MCF 10A (cell line): ENCODE data around the gene ARF3. TPM values are rescaled to one million over a fixed set of nuclear protein-coding genes. Genes with fewer than 3 reads are reported as not detected.

Source experiments
- BruUV-seq: library from RNA; stranded (reverse); fragments of 400-500 nt; replicated peaks from 2 replicates; lab custom pipeline; 2021; lab: Mats Ljungman, UMichigan
- CTCF ChIA-PET: fragments of 300-600 bp; sonication (Branson Sonifier 250); formaldehyde crosslinking; extraction: SDS; loops from one replicate; lab custom pipeline; 2021; ENCODE audit warnings: antibody characterized with exemption, inconsistent platforms; lab: Yijun Ruan, JAX
- POLR2A ChIA-PET: fragments of 300-600, 350-650 bp; sonication (Branson Sonifier 250); formaldehyde crosslinking; extraction: SDS; loops from one replicate; lab custom pipeline; 2020; ENCODE audit warnings: antibody characterized with exemption, inconsistent platforms; lab: Yijun Ruan, JAX
- DNase-seq: peaks from one replicate; pipeline ENCODE4 v3.0.0-alpha.2; 2018; ENCODE audit not compliant: unreplicated experiment
- H3K27ac Mint-ChIP-seq: one replicate; pipeline ENCODE4 v1.8.0; 2022; ENCODE audit warnings: mild to moderate bottlenecking, low read depth, mixed read lengths; ENCODE audit not compliant: unreplicated experiment
- H3K27me3 Mint-ChIP-seq: one replicate; pipeline ENCODE4 v1.8.0; 2022; ENCODE audit warnings: mixed read lengths; ENCODE audit not compliant: insufficient read depth, unreplicated experiment
- H3K36me3 Mint-ChIP-seq: one replicate; pipeline ENCODE4 v1.8.0; 2022; ENCODE audit warnings: mild to moderate bottlenecking, moderate library complexity, mixed read lengths; ENCODE audit not compliant: insufficient read depth, unreplicated experiment
- H3K4me1 Mint-ChIP-seq: one replicate; pipeline ENCODE4 v1.8.0; 2022; ENCODE audit warnings: mixed read lengths; ENCODE audit not compliant: insufficient read depth, unreplicated experiment
- H3K4me3 Mint-ChIP-seq: one replicate; pipeline ENCODE4 v1.8.0; 2022; ENCODE audit warnings: mild to moderate bottlenecking, moderate library complexity, mixed read lengths; ENCODE audit not compliant: unreplicated experiment
- H3K9me3 Mint-ChIP-seq: one replicate; pipeline ENCODE4 v1.8.0; 2022; ENCODE audit warnings: mixed read lengths; ENCODE audit not compliant: unreplicated experiment
- intact Hi-C: fragments of 100-400 bp; cut with micrococcal nuclease; formaldehyde crosslinking; loops from 2 replicates; pipeline ENCODE4 v1.14.1; 2022
- total RNA-seq: library from RNA; stranded (reverse); gene quantifications from 2 replicates; pipeline ENCODE4 v1.2.3, GENCODE V29; 2022
- TF ChIP-seq, protein P1 (sequence below): fragments of 200-600 bp; IDR thresholded peaks from one replicate; pipeline ENCODE4 v1.8.0; 2022; ENCODE audit warnings: antibody characterized with exemption, mild to moderate bottlenecking; ENCODE audit not compliant: unreplicated experiment

Gene ARF3
- total RNA-seq, 1 experiment from 2014 or later, result 117 TPM

DNA sequence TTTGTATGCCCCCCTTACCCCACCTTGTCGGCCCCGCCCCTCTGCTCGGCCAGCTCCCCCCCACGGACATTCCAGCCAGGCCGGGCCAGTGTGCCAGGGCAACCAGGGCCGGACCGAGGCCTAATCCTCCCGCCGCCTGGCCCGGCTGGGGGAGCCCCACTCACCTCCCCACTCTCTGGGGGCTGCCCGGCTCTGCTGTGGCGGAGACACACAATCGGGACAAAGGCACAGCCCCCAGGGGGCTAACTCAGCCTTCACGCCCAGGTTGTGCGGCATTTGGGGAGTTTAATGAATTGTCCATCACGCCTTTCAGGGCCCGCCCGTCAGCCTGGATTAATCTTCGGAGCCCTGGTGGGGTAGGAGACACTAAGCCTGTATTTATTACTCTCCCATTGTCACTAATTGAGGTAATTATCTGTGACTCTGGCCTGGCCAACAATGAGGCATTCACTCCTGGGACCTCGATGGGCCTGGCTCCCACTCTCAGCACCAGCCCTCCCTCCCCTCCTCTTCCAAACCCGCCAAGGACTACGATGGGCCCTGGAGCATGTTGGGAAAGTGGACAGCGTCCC is 29.5 kb upstream of the ARF3 start:
- no peak overlapping the region for H3K4me3 Mint-ChIP-seq
- no TSS peak for BruUV-seq
- TF ChIP-seq, protein P1, sequence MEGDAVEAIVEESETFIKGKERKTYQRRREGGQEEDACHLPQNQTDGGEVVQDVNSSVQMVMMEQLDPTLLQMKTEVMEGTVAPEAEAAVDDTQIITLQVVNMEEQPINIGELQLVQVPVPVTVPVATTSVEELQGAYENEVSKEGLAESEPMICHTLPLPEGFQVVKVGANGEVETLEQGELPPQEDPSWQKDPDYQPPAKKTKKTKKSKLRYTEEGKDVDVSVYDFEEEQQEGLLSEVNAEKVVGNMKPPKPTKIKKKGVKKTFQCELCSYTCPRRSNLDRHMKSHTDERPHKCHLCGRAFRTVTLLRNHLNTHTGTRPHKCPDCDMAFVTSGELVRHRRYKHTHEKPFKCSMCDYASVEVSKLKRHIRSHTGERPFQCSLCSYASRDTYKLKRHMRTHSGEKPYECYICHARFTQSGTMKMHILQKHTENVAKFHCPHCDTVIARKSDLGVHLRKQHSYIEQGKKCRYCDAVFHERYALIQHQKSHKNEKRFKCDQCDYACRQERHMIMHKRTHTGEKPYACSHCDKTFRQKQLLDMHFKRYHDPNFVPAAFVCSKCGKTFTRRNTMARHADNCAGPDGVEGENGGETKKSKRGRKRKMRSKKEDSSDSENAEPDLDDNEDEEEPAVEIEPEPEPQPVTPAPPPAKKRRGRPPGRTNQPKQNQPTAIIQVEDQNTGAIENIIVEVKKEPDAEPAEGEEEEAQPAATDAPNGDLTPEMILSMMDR, result no peak
- intact Hi-C loops, result no loop called here
- H3K27ac Mint-ChIP-seq, result no peak overlapping the region
- POLR2A ChIA-PET, result no interaction called here
- peaks cover 1% of the 10 kb centered on the region for H3K36me3 Mint-ChIP-seq
- no peak for DNase-seq
- no peaks in the 10 kb centered on the region for H3K4me1 Mint-ChIP-seq
- CTCF ChIA-PET, result interaction anchor here (1.4 to 3.9 kb wide), 4 partner anchors 9 to 134 kb away, joined by 5 to 37 read pairs (median 10); partner anchors contain the start of genes DDX23 and WNT1
- no peaks in the 10 kb centered on the region for H3K9me3 Mint-ChIP-seq
- H3K27me3 Mint-ChIP-seq, result peaks cover 74% of the 10 kb centered on the region

DNA sequence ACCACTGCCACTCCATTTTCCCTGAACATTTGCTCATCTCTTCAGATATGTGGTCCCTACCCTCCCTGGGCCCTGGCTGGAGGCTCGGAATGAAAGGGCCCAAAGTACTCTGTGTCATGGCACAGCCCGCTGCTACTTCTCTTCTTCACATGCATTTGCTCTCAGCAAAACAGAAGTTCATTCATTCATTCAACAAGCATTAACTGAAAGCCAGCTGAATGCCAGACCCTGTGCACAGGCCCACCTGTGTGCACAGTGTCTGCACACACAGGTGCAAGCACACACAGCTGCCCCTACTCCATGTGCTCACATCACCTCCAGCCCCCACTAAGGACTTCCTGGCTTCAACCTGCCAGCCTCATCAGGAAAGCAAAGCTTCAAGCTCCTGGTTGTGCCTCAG is 28.6 kb upstream of the ARF3 start:
- Mint-ChIP-seq H3K27ac (no peak overlapping the region), H3K9me3 (no peaks in the 10 kb centered on the region), H3K27me3 (peaks cover 83% of the 10 kb centered on the region), H3K36me3 (peaks cover 6% of the 10 kb centered on the region), H3K4me1 (no peaks in the 10 kb centered on the region), H3K4me3 (no peak overlapping the region)
- ChIA-PET CTCF (interaction anchor here (0.6 to 3.9 kb wide), 4 partner anchors 8 to 205 kb away, joined by 3 to 37 read pairs (median 4); partner anchors contain the start of genes DDX23 and WNT1), POLR2A (no interaction called here)
- no TSS peak for BruUV-seq
- intact Hi-C loops, result no loop called here
- no peak for DNase-seq
- TF ChIP-seq, protein P1, result no peak

DNA sequence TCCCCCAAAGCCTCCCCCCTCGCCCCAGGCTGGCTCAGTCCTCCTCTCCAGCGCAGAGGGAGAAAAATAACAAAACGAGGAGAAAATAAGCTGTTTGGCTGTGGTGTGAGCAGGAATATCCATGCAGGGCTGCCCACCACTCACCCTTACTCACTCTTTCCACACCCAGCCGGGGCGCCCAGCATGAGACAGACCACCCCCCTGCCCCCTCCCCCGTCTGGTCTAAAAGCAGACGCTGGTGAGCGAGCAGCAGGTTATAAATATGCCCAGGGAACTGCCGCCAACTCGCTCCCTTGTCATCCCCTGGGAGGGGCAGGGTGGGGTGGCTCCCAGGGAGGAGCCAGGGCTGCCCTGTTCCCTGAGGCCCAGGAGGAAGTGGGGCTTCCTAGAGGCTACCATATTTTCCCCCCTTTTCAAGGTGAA is 28.2 kb upstream of the ARF3 start:
- intact Hi-C loops, result no loop called here
- H3K9me3 Mint-ChIP-seq, result no peaks in the 10 kb centered on the region
- DNase-seq, result no peak
- TF ChIP-seq, protein P1, result no peak
- H3K27me3 Mint-ChIP-seq, result peaks cover 86% of the 10 kb centered on the region
- ChIA-PET CTCF (interaction anchor here (1.1 to 3.9 kb wide), 3 partner anchors 8 to 133 kb away, joined by 4 to 37 read pairs (median 5); partner anchors contain the start of genes DDX23 and WNT1), POLR2A (no interaction called here)
- no TSS peak for BruUV-seq
- H3K4me3 Mint-ChIP-seq, result no peak overlapping the region
- no peaks in the 10 kb centered on the region for H3K4me1 Mint-ChIP-seq
- peaks cover 6% of the 10 kb centered on the region for H3K36me3 Mint-ChIP-seq
- H3K27ac Mint-ChIP-seq, result no peak overlapping the region

DNA sequence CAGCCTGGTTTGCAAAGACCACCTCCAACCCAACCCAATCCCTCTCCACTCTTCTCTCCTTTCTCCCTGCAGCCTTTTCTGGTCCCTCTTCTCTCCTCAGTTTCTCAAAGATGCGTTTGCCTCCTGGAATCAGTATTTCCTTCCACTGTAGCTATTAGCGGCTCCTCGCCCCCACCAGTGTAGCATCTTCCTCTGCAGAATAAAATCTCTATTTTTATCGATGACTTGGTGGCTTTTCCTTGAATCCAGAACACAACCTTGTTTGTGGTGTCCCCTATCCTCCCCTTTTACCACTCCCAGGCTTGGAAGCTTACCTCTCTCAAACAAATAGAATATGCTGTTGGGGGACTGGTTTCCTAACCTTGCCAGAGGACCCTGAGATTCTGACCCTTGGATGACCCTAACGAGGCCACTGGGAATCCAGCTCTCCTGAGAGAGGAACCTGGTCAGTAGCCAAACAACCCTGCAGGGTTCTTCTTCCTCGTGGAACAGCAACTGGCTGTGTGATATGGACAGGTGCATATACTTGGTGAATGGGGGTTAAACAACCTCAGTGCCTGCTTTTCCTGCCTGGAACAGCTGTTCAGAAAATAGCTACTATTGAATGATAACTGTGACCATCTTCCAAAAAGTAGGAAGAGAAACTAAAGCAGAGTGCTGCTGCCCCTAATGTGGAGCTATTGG is 25.3 kb upstream of the ARF3 start:
- no peak overlapping the region for H3K4me3 Mint-ChIP-seq
- no TSS peak for BruUV-seq
- intact Hi-C loops, result no loop called here
- peaks cover 4% of the 10 kb centered on the region for H3K4me1 Mint-ChIP-seq
- H3K36me3 Mint-ChIP-seq, result peaks cover 6% of the 10 kb centered on the region
- DNase-seq, result no peak
- POLR2A ChIA-PET, result interaction anchor here (1.1 kb wide), 1 partner anchor 26 kb away, joined by 3 read pairs; no protein-coding TSS in a partner anchor
- no peaks in the 10 kb centered on the region for H3K9me3 Mint-ChIP-seq
- TF ChIP-seq, protein P1, result no peak
- no peak overlapping the region for H3K27ac Mint-ChIP-seq
- CTCF ChIA-PET, result interaction anchor here (0.7 to 2.5 kb wide), 6 partner anchors 10 to 129 kb away, joined by 3 to 11 read pairs (median 4); no protein-coding TSS in a partner anchor
- peaks cover 86% of the 10 kb centered on the region for H3K27me3 Mint-ChIP-seq
